Measurements from ENCODE around the gene RBX1.
"Not testable (repeated sequence)": the region's sequence is repeated elsewhere in the genome, so short reads cannot be mapped to it uniquely, and the experiment has no call there.

Gene RBX1

GRCh38 chr22:41000941-41001721, 50.0 kb downstream of the RBX1 start:
- Histone ChIP-seq H3K4me3 (ENCODE audit: low read depth, low read length) (no peak overlapping the region), H3K36me3 (replicated peaks) (no peaks in the 10 kb centered on the region), H3K27me3 (replicated peaks) (no peaks in the 10 kb centered on the region), H3K27ac (no peak overlapping the region)
- TF ChIP-seq CTCF (IDR thresholded peaks at IDR 0.05; ENCODE audit: low read depth, low read length, missing control alignments): no peak
- in situ Hi-C loops (cut with HindIII; ENCODE audit: low pct_ligation_motif_present, low sequenced_read_pairs): no loop called here
- DNase-seq: no peak

- Histone ChIP-seq H3K36me3 (replicated peaks) (no peaks in the 10 kb centered on the region), H3K27ac (no peak overlapping the region), H3K4me3 (ENCODE audit: low read depth, low read length) (no peak overlapping the region), H3K27me3 (replicated peaks) (no peaks in the 10 kb centered on the region)
- DNase-seq: peak; percentile 11
- no peak for TF ChIP-seq CTCF (IDR thresholded peaks at IDR 0.05; ENCODE audit: low read depth, low read length, missing control alignments)
- in situ Hi-C loops (cut with HindIII; ENCODE audit: low pct_ligation_motif_present, low sequenced_read_pairs): no loop called here
Measured at GRCh38 chr22:41001722-41002122, 50.5 kb downstream of the RBX1 start.

GRCh38 chr22:41002386-41002785, 51.2 kb downstream of the RBX1 start:
- in situ Hi-C loops (cut with HindIII; ENCODE audit: low pct_ligation_motif_present, low sequenced_read_pairs); H3K27me3 ChIP-seq (replicated peaks); H3K36me3 ChIP-seq (replicated peaks); H3K4me3 ChIP-seq (ENCODE audit: low read depth, low read length); H3K27ac ChIP-seq; DNase-seq: not testable (repeated sequence)

DNA sequence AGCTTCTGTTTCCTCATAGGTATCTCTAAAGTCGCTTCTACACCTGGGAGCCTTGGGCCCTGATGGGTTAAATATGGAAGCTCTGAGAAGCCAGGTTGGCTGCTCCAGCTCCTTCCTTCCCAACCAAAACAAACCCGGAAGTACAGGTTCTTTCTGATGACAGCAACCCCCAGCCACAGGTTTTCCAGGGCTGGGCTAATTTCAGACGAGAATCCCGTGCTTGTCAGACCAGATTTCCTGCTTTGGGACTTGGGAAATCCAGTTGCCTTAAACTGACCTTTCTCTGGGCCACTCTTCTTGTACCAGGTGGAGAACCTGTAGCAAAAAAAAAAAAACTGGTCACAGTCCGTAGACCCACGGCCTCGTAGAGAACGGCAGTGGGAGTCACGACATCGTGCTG, 51.9 kb downstream of the RBX1 start:
- no peak overlapping the region for H3K4me3 ChIP-seq (ENCODE audit: low read depth, low read length)
- H3K27ac ChIP-seq: no peak overlapping the region
- no peaks in the 10 kb centered on the region for H3K27me3 ChIP-seq (replicated peaks)
- DNase-seq: no peak
- no peak for TF ChIP-seq CTCF (IDR thresholded peaks at IDR 0.05; ENCODE audit: low read depth, low read length, missing control alignments)
- H3K36me3 ChIP-seq (replicated peaks): no peaks in the 10 kb centered on the region
- in situ Hi-C loops (cut with HindIII; ENCODE audit: low pct_ligation_motif_present, low sequenced_read_pairs): no loop called here

DNA sequence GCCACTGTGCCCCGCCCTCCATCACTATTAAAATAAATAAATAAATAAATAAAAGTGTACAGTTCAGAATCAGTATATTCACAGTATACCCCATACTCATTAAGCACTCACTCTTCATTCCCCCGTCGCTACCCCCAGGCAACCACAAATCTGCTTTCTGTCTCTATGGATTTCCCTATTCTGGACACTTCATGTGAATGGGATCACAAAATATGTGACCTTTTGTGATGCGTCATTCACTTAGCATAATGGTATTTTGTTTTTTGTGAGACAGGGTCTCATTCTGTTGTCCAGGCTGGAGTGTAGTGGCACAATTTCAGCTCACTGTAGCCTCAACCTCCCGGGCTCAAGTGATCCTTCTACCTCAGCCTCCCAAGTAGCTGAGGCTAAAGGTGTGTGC, 52.8 kb downstream of the RBX1 start:
- no peak for TF ChIP-seq CTCF (IDR thresholded peaks at IDR 0.05; ENCODE audit: low read depth, low read length, missing control alignments)
- no peaks in the 10 kb centered on the region for H3K36me3 ChIP-seq (replicated peaks)
- no peak overlapping the region for H3K27ac ChIP-seq
- no peaks in the 10 kb centered on the region for H3K27me3 ChIP-seq (replicated peaks)
- no peak overlapping the region for H3K4me3 ChIP-seq (ENCODE audit: low read depth, low read length)
- in situ Hi-C loops (cut with HindIII; ENCODE audit: low pct_ligation_motif_present, low sequenced_read_pairs): no loop called here
- DNase-seq: no peak

- Histone ChIP-seq H3K36me3 (replicated peaks) (no peaks in the 10 kb centered on the region), H3K27me3 (replicated peaks) (no peaks in the 10 kb centered on the region), H3K4me3 (ENCODE audit: low read depth, low read length) (no peak overlapping the region), H3K27ac (no peak overlapping the region)
- in situ Hi-C loops (cut with HindIII; ENCODE audit: low pct_ligation_motif_present, low sequenced_read_pairs): no loop called here
- no peak for TF ChIP-seq CTCF (IDR thresholded peaks at IDR 0.05; ENCODE audit: low read depth, low read length, missing control alignments)
- DNase-seq: no peak
Measured at GRCh38 chr22:41009222-41009948, 58.2 kb downstream of the RBX1 start.
